DMS114 treated with DMSO at 0.1 percent for 48 hours (cell line): Measurements from ENCODE around the gene AK4.
A peak's percentile ranks its signal among the peaks of the same experiment; 100 is the strongest.
"Not testable (repeated sequence)": the region's sequence is repeated elsewhere in the genome, so short reads cannot be mapped to it uniquely, and the experiment has no call there.

Source experiments
- DNase-seq: peaks from one replicate; lab custom pipeline; 2025; ENCODE audit not compliant: unreplicated experiment; lab: John Stamatoyannopoulos, UW

Gene AK4

DNA sequence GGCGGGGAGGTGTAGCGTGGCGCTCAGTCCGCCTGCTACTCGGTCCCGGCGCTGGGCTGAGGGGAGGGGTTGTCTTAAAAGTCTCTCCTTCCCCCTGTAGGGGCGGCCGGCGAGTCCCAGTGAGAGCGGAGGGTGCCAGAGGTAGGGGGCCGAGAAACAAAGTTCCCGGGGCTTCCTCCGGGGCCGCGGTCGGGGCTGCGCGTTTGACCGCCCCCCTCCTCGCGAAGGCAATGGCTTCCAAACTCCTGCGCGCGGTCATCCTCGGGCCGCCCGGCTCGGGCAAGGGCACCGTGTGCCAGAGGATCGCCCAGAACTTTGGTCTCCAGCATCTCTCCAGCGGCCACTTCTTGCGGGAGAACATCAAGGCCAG is at the start of gene AK4:
Gene AK4 (plus strand): TSS at position 26 of the 370 bp plus-strand sequence. CDS start 205 bp downstream, at position 231.
- not testable (repeated sequence) for DNase-seq

GRCh38 chr1:65103807-65104206 is 44.2 kb upstream of the AK4 start:
- no peak for DNase-seq

DNA sequence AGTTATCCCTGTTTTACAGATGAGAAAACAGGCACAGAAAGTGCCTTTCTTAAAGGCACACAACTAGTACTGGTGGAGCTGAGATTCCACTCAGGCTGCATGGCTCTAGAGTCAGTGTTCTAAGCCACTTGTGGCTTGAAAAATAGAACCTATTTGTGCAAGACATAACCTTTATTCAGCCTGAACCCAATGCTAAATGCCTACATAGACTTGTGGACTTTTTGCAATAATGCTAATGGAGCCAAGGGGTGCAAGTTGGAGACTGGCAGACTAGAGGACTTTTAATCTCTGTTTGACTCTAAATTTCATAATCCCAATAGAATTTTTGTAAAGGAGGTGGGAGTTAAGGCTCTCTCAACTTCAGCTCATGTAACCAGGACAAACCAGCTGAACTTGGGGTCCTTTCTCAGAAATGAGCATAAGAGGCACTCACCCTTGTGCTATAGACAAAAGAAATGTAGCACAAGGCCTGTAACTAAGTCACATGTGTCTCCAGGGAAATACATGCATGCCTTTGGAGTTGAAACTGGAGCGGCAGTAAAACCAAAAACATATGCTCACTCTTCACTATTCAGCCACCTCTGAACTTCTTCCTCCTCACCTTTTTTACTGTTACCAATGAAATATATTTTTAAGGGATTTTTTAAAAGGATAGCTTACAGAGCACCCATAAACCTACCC is 43.0 kb upstream of the AK4 start:
- DNase-seq: no peak

DNA sequence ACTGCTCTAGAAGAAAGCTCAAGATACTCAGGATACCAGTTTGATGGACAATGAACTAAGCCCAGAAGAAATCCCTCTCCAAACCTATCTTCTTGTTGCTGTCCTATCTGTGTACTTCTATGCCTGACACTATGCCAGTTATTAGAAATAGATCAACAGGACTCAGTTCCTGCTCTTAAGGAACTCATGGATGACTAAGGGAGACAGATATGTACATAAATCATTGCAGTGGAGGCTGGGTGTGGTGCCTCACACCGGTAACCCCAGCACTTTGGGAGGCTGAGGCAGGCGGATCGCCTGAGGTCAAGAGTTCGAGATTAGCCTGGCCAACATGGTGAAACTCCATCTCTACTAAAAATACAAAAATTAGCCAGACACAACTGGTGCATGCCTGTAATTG is 42.4 kb upstream of the AK4 start:
- no peak for DNase-seq

DNA sequence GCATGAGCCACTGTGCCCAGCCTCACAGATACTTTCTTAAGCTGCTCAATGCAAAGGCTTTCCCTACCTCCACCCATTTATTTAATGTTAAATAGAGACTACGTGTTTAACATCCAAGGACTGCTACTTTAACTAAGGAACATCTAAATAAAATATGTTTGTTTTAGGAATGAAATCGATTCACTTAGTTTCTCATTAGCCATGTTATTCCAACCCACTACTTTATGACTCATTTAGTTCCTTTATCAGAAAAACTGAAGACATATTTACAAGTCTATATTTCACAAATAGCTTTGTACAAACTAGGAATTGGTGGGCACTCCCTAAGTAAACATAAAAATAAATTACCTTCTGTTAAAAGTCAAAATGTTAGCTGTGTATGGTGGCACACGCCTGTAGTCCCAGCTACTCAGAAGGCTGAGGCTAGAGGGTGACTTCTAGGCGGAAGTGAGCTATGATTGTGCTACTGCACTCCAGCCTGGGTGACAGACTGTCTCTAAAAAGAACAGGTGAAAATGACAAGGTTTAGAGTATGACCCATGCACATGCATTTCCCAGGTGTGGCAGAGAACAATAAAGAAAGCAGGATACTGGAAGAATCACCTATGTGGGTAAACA is 39.9 kb upstream of the AK4 start:
- DNase-seq: no peak

DNA sequence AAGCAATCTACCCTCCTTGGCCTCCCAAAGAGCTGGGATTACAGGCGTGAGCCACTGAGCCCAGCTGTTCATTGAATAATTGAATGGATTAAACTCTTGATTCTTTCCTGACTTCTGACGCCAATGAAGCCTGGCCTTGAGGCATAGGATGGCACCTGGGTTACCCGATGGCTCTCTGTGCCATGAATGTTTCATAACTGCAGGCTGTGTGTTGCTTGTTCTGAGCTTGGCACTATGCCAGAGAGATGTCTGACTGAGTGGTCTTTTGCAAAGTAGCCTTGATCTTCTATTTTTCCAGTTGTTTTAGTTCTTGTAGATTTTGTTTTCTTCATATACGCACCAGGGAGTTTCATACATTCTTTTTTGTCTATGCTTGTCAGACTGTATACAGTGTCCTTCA is 38.5 kb upstream of the AK4 start:
- no peak for DNase-seq

GRCh38 chr1:65112811-65113210 is 35.2 kb upstream of the AK4 start:
- no peak for DNase-seq

DNA sequence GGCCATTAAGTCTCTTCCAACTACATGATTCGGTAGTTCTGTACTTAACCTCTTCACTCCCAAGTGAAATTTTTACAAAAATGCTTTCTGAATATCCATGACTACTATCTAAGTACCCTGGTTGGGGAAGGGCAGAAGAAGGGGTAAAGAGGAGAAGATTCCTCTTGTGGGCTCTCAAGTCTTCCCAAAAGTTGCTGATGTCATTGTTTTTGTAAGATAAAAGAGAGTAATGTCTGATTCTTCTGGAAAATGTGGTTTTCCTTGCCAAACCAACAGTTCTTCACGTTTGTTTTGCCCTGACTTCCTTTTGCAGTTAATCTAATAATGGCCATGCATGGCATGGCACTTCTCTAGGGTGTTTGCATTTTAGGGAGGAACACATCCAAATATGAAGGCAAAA is 34.7 kb upstream of the AK4 start:
- no peak for DNase-seq

DNA sequence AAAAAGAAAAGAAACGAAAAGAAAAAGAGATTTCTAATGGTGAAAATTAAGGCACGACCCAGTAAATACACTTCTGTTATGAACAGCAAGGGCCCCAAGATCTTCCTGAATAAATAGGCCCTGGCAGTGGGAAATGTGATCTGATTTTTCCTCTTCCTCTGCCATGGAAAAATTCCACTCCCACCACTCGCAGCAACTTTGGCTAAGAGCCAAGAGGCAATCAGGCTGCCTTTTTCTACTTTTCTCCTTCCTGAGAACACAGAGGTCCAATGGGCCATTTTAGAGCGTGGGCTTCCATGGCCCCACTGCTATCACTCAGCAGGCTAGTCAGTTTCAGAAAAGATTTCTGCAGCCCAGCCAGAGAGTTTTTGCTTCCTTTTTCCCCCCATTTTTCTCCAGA is 33.7 kb upstream of the AK4 start:
- DNase-seq: no peak

DNA sequence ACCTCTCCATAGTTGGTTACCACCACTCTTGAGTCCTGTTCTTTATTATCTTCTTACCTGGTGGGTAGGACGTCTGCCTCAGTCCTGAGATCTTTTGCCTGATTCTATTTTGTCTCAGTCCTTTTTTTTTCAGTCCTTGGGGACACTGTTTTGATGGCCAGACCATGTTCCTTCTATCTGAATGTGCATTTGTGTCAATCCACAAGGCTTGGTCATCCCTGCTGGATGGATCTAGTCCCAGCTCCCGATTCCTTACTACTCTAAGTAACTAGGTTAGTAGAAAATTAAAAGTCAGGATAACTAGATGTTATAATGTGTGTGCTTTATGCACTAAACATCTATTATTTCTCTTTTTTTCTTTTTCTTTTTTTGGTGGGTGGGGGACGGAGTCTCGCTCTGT is 28.1 kb upstream of the AK4 start:
- no peak for DNase-seq

GRCh38 chr1:65129104-65129503 is 18.9 kb upstream of the AK4 start:
- not testable (repeated sequence) for DNase-seq

GRCh38 chr1:65138524-65138923 is 9.5 kb upstream of the AK4 start:
- no peak for DNase-seq

- DNase-seq: not testable (repeated sequence)
Measured at GRCh38 chr1:65139793-65140192, 8.2 kb upstream of the AK4 start.

GRCh38 chr1:65141394-65141793 is 6.6 kb upstream of the AK4 start:
- DNase-seq: no peak

DNA sequence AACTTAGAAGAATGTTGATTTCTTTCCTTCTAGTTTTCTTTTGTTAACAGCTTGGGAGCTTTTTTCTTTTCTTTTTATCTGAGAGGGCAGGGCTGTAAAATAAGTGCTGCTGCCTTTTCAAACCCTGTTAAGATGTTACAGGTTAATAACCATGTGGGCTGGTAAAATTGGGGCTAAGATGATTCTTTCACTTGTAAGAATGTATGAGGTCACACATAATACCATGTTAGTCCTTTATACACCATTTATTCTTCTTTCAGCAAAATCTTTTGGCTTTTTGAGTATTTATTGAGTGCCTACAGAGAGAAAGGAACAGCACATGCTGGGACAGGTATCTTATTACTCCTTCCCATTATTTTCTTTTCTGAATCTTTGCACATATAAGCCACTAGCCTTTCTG is 6.1 kb upstream of the AK4 start:
- DNase-seq: no peak

- not testable (repeated sequence) for DNase-seq
Measured at GRCh38 chr1:65143112-65143658, 4.8 kb upstream of the AK4 start.

GRCh38 chr1:65146908-65147423 is 1.0 kb upstream of the AK4 start:
- DNase-seq: no peak

GRCh38 chr1:65147424-65148177 is 402 bp upstream of the AK4 start:
- no peak for DNase-seq

DNA sequence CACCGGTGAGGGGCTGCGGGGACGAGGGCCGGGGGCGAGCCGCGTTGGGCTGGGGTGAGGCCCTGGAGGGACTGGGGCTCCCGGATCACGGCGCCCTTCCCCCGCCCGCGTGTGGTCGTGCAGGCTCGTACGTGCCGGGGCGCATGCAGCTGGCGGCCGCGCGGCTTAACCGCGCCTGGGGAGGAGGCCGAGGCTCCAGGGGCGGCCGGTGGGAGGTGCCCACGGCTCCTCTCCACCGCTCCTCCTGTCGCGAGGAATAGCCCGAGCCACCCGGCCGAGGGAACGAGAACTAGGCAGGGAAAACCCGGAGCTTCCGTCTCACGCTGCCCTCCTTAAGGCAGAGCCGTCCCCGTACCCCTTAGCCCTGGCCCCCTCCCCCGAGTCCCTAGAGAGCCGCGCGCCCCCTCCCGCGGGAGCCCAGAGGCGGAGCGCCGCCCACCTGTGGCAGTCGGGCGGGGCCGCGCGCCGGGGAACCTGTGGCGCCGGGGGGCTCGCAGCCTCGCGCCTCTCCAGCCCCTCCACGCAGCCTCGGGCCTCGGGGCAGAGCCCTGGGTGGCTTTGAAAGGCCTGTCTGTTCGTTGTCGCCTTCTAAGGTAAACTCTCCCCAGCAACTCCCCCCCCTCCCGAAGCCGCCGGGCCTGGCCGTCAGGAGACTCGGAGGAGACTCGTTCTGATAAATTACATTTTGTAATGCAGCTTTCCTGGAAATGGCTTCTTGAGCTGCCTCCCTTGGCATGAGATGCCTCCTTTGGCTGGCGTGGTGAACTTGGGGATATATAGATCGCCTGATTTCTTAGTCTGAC is 746 bp downstream of the AK4 start:
- DNase-seq: peak; percentile 28

DNA sequence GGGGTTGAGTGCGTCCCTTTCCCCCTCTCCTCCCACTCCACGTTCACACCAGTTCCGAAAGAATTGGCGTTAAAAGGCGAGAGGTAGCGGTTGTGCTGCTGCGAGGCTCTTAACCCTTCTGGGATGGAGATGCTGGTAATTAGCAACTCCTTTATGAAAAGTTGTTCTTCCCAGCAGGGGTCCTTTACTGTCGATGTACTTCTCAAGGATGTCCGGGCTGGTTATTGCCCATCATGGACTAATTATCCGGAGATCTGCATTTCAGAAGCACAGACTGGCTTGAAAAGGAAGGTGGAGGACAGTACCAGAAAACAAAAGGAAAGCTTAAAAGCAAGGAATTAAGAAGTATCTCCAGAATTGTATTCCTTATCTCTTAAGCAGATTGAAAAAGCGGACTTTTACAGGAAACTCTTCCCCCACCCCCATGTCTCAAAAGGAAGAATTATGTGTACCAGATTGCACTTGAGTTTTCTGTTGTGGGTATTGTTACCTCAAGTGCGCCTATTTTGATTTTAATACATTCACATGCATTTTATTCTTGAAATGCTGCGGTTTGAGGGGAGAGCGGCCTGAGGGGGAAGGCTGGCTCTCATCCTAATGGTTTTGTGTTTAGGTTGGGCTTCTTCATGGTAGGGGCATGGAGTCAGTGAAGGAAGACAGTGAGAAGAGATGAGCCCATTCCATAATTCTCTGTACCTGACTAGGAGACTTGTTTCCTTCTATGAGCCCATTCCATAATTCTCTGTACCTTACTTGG is 1.5 kb downstream of the AK4 start:
- DNase-seq: no peak
